NCI-H1417 (cell line): ENCODE data around the gene ARHGAP1.
"Not testable (repeated sequence)": the region's sequence is repeated elsewhere in the genome, so short reads cannot be mapped to it uniquely, and the experiment has no call there.

Experiments
- DNase-seq, 3 experiments: peaks; one replicate each; lab custom pipeline; 2025; lab: John Stamatoyannopoulos, UW

Gene ARHGAP1

DNA sequence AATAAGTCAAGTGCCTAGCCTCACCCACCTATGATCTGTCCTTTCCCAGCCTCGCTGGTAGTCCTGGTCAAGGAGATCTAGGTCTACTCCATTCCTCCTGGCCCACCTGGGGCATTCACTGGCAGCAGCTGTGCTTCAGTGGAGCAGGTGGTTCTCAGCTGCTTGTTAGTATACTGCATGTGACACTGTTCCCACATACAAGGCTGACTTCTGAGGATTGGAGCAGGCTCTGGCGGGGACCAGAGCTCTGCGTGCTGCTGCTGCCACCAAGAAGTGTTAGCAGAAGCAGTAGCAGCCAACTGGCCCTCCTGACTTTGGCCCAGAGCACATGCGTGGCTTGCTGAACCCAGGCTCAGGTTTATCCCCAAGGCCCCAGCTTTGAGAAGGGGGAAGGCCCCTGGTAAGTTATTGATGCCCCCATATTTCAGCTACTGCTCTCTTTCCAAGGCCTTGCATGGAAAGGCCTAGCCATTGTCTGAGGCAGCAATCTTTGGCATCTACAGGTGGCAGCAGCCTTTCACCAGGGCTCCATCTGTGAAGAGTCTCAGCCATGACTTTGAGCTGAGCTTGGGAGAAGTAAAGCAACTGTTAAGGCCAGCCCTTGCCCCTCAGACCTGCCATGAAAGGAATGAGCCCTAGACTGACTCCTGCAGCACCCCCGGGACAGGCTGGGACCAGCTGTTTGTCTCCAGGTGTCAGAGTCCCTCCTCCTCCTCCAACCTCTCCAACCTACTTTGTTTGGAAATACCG is 26.5 kb downstream of the ARHGAP1 start:
- no peak for DNase-seq

DNA sequence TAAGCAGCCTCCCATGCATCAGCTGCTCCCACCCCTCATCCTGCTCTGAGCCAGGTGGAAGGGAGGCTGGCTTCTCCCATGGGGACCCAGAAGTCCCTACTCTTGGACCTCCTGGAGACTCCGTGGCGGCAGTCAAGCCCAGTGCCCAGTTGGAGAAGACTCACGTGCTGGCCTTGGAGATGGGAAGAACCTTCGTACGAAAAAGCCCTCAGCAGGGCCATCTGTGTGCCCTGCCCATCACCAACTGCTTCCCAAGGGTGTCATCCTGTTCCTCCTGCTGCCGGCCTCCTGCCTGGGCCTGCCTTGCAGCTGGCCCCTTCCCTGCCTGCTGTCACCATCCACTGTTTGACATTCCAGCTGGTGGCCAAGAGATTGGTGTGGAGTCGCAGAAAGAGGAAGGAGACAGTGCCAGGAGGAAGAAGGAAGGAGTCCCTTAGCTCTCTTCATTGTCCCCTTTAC is 28.0 kb downstream of the ARHGAP1 start:
- DNase-seq: no peak

DNA sequence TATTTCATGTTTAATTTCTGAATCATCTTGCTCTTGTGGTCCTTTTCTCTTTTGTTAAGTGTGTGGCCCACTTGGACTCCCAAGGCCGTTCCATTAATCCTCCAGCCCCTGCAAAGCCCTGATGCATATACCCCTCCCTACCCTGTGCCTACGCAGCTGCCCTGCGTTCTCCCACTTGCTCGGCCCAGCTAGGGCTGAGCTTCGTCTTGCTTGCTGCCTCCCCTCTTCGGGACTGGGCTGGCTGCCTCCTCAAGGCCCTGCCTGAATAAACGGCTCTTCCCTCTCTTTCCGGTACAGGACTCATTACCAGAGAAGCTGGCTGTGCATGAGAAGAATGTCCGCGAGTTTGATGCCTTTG is 28.5 kb downstream of the ARHGAP1 start:
- no peak for DNase-seq

DNA sequence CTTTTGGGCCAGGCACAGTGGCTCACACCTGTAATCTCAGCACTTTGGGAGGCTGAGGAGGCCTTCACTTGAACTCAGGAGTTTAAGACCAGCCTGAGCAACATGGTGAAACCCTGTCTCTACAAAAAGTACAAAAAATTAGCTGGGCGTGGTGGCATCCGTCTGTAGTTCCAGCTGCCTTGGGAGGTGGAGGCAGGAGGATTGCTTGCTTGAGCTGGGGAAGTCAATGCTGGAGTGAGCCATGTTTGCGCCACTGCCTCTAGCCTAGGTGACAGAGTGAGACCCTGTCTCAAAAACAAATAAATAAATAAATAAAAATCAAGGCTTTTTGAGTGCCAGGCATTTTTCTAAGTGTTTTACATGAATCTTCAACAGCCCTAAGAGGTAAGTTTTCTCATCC is 29.9 kb downstream of the ARHGAP1 start:
- not testable (repeated sequence) for DNase-seq

DNA sequence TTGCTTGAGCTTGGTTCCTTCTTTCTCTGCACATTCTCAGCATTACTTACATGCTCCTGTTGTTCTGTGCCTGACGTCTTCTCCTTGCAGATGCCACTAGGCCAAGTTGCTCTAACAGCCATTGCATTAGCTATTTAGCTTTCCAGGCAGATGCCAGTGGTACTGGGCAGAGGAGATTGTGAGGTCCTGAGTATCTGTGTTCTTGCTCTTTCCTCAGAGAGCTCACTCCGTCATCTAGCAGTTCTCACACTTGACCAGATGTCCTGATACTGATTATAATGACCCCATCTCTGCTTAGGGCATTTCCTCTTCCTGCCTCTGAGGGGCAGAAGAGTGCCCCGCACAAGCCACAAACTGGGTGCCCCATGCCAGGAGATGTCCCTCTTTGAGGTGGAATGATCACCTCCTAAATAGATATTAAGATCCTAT is 30.7 kb downstream of the ARHGAP1 start:
- DNase-seq: no peak

DNA sequence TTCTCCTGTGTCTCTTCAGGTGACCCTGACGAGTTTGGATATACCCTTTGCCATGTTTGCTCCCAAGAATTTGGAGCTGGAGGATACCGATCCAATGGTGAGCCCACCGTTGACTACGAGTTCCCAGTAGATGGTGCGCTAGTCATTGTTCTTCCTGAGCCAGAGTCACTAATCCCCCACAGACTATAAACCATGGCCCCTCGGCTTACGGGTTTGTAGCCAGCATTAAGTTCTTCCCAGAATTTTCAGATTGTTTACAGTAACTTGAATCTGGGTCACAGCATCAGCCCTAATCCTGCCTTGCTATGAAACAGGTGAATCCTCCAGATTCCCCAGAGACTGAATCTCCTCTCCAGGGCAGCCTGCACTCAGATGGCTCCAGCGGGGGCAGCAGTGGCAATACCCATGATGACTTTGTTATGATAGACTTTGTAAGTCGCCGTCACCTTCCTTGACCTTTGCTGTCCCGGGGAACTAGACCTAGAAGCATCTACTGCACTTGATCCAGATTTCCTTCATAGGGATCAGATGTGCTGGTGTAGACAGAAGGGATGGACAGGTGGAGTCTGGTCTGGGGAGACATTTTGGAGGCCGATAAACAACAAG is 31.8 kb downstream of the ARHGAP1 start:
- DNase-seq: no peak

DNA sequence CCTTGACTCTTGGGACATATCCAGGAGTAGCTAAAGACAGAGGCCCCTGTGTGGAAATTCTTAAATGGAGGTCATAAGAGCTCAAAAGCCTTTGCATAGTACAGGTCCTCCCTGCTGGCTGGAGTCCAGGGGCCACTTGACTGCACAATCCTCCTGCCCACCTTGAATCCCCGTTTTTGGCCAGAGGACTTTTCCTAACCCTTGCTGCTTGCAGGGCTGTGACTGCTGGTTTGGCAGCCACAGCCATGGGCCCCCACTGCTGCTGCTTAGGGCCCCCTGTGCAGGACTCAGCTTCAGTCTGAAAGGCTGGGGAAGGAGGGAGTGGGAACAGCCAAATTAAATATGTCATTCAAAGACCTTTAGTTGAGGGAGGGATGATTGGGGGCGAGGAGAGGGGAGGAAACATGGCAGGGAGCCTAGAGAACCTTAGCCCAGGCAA is 33.4 kb downstream of the ARHGAP1 start:
- DNase-seq: no peak

DNA sequence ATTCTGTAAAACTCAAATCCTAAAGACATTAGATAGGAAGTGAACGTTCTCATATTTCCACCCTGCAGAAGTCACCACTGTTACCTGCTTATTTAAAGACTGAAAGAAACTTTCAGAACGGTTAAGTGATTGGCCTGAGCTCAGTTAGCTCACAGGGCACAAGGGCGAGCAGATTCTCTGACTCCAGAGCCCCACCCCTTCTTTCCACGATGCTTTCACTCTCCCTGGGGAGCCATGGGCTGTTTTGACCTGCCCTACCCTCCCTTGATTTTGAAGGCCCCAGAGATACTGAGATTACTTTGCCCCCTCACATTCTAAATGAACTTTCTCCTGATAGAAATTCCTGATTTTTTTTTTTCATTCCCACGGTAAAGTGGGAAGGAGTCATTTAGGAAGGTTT is 33.9 kb downstream of the ARHGAP1 start:
- no peak for DNase-seq

DNA sequence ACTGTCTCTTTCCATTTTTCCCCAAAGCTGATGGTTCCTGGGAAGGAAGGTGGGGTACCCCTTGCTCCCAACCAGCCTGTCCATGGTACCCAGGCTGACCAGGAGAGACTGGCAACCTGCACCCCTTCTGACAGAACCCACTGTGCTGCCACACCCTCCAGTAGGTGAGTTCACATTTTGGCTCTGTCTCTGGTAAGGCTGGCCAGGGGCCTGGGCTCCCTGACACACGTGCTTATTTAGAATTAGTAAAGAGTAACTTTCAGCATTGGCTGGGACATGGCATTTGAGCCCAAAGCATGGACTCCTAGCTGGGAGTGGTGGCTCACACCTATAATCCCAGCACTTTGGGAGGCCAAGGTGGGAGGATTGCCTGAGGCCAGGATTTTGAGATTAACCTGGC is 35.1 kb downstream of the ARHGAP1 start:
- no peak for DNase-seq

DNA sequence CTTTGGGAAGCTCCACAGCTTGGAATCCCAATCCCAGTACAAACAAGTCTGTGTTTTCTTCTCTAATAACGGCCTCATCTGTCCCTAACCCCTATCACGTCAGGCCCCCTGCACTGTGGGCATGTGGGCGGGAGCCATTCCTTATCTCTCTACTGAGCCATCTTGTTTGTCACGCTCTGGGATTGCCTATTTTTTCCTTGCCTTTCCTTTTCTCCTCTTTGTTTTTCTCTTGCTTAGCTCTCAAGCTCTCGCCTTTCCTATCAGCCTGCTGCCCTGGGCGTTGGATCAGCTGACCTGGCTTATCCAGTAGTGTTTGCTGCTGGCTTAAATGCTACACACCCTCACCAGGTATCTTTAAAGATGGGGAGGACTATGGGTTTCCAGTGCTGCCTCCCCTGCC is 35.8 kb downstream of the ARHGAP1 start:
- DNase-seq: no peak

DNA sequence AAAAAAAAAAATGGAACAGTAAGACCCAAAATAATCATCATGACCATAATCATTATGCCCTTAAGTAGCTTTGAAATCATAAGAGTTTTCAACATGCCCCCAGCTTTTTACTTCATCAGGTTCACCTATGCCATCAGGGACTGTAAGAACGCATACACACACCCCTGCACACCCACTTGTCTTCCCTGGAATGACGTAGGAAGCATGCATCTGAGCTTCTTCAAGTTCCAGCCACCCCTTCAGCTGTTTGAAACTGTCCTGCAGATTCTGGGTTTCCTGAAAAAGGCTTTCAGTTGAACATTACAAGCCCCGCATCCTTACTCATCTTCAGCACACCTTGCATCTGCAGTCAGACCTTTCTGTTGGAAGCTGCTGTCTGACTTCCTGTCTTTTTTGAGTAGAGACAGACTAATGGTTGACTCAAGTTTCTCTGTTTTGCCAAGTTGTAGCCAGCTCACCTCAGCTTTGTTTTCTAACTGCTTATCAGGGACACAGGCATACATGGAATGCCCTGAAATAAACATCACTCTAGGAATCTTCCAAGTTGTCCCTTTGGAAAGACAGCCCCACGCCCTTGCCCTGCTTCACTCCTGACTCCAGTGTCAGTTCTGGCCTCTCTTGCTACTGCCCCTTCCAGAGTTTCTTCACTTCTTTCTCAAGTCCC is 37.0 kb downstream of the ARHGAP1 start:
- DNase-seq: no peak

DNA sequence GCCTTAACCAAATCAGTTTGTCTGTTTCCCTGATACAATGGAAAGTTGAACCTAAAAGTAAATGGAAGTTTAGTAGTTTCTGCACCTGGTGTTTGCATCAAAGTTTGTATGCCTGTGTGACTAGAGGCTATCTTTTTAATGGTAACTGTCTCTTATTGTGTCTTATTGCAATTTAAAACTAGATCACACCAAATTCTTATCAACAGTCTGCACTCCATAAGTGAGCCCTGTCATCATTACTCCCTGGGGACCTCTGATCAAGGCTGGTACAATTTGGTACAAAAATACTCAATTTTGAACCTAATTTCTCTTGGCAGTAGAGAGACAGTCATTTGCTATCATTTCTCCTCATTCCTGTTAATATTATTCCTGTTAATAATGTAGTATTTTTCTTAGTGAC is 38.1 kb downstream of the ARHGAP1 start:
- DNase-seq: no peak

DNA sequence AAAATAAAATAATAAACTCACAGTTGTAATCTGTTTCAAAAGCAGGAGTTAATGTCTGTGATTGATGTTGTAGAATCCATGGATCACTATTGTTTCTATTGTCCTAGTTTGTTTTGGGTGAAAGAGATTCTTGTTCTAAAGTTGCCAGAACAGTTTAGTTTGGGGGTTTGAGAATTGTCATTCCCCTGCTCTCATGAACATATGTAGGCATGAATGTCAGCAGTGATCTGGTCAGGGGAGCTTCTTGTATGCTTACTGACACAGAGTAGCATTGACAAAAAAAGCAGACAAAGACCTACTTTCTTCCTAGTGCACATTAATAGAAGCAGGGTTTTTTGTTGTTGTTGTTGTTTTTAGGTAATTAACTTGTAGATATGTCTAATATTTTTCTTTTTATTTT is 38.6 kb downstream of the ARHGAP1 start:
- no peak for DNase-seq

DNA sequence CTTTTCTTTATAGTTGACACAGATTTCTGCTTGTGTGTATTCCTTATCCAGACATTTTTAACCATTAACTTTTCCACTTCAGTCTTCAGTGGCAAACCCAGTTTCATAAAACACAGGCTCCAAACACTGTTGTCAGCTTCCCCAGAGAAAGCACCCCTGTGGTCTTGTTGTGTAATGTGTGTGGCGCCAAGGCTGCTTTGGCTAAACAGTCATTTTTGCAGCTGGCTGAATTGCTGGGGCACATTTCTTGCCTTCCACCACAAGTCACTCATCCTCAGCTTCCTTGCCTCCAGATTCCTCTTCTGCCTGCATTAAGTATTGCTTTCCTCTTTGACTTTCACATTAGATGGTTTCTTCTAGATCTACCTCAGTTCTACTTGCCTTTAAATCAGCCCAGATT is 40.5 kb downstream of the ARHGAP1 start:
- DNase-seq: no peak

DNA sequence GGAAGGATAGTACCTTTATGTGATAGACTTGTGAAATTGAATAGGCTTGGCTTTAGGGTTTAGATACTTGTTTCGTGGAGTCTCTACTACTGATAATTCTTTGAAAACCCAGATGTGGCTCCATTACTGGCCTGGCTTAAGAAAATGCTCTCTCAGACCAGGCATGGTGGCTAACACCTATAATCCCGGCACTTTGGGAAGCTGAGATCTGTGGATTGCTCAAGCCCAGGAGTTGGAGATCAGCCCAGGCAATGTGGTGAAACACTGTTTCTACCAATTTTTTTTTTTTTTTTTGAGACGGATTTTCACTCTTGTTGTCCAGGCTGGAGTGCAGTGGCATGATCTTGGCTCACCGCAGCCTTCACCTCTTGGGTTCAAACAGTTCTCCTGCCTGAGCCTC is 42.2 kb downstream of the ARHGAP1 start:
- DNase-seq: no peak

DNA sequence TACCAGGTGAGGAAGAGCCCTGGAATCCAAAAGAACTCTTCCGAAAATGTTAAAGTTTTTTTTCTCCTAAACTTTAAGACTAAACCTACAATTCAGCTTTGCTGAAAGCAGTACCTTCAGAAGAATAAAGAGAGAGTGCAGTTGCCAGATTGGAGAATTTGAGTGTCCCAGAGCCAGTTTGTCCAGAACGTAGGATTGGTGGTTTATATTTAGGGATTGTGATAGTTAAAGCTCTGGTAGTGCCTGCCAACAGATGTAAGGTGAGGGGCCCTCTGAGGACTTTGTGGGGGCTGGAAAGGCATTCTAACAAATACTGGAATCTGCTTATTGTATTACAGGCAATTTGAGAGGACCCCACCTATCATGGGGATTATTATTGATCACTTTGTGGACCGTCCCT is 43.2 kb downstream of the ARHGAP1 start:
- DNase-seq: no peak

DNA sequence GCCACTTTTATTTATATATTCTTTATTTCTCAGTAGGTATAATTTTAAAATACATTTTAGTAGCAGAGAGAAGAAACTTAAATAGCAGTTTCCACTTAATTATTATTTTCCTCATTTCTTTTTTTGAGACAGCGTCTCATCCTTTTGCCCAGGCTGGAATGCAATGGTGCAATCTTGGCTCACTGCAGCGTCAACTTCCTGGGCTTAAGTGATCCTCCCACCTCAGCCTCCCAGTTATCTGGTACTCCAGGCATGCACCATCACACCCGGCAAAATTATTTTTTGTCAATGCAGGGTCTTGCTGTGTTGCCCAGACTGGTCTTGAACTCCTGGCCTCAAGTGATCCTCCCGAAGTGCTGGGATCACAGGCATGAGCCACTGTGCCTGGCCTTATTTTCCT is 44.8 kb downstream of the ARHGAP1 start:
- DNase-seq: no peak

DNA sequence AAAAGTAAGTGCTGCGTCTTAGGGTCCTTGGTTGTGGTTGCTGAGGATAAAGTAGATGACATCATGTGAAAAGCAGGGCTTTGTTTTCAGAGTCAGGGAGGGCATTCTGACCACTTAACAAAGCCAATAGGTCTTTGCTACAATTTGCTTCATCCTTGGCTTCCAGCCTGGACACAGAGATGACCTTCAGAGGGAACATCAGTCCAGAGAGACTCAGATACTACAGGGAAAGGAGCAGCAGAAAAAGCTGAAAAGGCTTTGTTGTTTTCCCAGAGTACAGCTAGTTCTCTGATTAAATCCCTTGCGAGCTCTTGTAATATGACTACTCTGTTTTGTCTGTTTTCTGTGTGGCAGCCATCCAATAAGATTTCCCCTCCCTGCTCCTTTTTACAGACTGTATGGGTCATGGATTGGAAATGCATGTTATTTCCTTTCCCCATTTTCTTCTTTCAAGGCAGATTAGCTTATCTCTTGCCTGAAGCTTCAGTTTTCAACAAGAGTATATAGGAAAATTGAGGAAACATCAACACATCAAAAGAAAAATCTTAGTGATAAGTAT is 51.2 kb downstream of the ARHGAP1 start:
- DNase-seq: no peak

DNA sequence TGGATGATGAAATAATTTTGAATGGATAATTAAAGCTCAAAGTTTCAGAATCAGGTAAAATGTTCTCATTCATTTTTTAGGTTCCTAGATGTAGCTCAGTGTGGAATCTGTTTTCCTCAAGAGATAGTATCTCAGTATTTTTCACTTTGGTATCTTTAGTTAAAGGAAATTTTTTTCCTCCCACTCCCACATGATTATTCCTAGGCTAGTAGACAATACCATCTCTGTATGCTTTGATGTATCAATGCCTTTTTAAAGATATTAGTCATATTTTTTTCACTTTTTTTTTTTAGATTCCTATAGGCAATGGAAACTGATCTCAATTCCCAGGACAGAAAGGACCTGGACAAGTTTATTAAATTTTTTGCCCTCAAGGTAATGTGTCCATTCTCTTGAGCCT is 56.4 kb downstream of the ARHGAP1 start:
- DNase-seq: no peak

DNA sequence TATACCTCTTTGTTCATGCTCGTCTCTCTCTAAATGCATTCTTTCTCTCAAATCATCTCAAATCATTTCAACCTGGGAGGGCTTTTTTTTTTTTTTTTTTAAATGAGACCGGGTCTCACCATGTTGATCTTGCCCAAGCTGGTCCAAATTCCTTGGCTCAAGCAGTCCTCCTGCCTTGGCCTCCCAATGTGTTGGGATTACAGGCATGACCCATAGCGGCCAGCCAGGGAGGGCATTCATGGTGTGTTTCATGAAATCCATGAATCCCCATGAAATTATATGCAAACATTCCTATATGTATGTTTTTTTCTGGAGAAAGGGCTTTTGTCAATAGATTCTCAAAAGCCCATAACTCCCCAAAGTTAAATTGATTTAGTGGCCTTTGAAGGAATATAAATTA is 56.9 kb downstream of the ARHGAP1 start:
- no peak for DNase-seq

DNA sequence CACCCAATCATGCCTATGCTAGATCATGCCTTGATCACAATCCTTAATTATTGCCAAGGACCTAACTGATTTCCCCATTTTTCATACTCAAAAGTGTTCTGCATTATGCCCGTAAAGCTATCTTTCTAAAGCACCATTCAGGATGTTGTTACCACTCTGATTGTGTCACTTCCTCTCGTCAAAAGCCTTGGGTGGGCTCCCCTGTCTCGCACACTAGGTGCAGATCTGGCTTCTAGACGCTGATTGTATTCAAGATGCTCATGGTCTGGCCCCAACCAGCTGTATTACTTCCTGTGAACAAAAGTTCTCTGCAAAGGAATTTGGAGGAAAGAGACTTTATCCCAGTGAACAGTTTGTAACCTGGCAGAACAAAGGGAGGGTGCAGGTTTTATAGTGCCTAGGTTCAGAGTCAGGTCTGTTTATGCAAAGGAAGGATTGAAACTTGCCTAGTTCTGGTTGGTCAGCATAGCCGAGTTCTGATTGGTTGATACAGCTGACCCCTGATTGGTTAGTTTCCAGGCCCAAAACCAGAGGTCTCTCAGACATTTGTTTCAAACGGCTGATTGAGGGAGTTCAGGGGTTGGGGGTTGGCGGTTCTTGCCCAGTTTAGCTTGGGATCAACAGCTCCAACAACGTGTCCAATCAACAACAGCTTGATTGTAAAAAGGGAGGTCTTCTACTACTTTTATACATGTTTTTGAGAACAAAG is 57.6 kb downstream of the ARHGAP1 start:
- no peak for DNase-seq

DNA sequence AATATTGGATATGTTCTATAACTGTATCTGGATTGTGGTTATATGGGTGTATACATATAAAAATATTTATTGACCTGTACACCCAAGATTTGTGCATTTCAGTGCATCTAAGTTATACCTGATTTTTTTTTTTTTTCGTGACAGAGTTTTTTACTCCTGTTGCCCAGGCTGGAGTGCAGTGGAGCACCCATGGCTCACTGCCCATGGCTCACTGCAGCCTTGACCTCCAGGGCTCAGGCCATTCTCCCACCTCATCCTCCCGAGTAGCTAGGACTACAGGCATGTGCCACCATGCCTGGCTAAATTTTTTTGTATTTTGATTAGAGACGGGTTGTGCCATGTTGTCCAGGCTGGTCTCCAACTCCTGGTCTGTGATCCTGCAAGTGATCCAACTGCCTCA is 58.8 kb downstream of the ARHGAP1 start:
- no peak for DNase-seq
